ENCODE measurements around the gene TBC1D26. TPM values are rescaled to one million over a fixed set of nuclear protein-coding genes. Genes with fewer than 3 reads are reported as not detected.
"Not testable (repeated sequence)": the region's sequence is repeated elsewhere in the genome, so short reads cannot be mapped to it uniquely, and the experiment has no call there.

The TBC1D26 gene
- total RNA-seq, 2 donors from 2014 or later = 3.4 to 5.3 TPM

DNA sequence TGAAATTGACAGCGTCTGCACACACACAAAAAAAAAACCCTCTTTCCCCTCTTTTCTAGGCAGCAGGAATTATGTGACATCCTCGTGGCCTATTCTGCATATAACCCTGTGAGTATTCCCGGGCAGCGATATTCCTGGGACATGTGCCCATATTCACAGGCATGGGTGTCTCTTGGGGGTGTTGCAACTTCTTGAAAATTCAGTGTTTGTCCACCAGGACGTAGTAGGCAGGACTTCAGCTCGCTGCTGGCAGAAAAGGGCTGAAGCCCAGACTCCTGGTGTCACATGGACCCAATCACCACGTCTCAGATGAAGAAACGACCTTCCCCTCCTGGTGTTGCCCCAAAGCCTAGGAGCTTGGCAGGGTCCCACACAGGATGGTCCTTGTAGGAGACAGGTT, 8.0 kb downstream of the TBC1D26 start:
- H3K27ac Mint-ChIP-seq; H3K4me3 ChIP-seq (ENCODE audit: low read length); H3K4me1 ChIP-seq (ENCODE audit: control insufficient read depth, insufficient read depth, low read length); H3K36me3 Mint-ChIP-seq (ENCODE audit: low read depth); H3K27me3 ChIP-seq (ENCODE audit: control insufficient read depth, insufficient read depth, low read length, poor library complexity, severe bottlenecking); H3K9ac ChIP-seq (ENCODE audit: extremely low read depth, low read length, poor library complexity, severe bottlenecking); H3K4me1 Mint-ChIP-seq; H3K27ac ChIP-seq (ENCODE audit: low read depth, low read length); H3K9me3 Mint-ChIP-seq; H3K36me3 ChIP-seq (ENCODE audit: control insufficient read depth, insufficient read depth, low read length); H3K27me3 Mint-ChIP-seq (ENCODE audit: insufficient read depth); H3K9me3 ChIP-seq (ENCODE audit: control insufficient read depth, low read length); H3K4me3 Mint-ChIP-seq: not testable (repeated sequence)
- 84 to 100% methylated on average over 1 to 8 of the region's 8 CpGs for WGBS, 2 experiments (ENCODE audit: insufficient coverage in 1 of 2, insufficient read length in 1 of 2)
- DNase-seq = peak; percentile 38
- TF ChIP-seq, protein P1, sequence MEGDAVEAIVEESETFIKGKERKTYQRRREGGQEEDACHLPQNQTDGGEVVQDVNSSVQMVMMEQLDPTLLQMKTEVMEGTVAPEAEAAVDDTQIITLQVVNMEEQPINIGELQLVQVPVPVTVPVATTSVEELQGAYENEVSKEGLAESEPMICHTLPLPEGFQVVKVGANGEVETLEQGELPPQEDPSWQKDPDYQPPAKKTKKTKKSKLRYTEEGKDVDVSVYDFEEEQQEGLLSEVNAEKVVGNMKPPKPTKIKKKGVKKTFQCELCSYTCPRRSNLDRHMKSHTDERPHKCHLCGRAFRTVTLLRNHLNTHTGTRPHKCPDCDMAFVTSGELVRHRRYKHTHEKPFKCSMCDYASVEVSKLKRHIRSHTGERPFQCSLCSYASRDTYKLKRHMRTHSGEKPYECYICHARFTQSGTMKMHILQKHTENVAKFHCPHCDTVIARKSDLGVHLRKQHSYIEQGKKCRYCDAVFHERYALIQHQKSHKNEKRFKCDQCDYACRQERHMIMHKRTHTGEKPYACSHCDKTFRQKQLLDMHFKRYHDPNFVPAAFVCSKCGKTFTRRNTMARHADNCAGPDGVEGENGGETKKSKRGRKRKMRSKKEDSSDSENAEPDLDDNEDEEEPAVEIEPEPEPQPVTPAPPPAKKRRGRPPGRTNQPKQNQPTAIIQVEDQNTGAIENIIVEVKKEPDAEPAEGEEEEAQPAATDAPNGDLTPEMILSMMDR (conservative IDR thresholded peaks at IDR 0.05) = peak; percentile 37

DNA sequence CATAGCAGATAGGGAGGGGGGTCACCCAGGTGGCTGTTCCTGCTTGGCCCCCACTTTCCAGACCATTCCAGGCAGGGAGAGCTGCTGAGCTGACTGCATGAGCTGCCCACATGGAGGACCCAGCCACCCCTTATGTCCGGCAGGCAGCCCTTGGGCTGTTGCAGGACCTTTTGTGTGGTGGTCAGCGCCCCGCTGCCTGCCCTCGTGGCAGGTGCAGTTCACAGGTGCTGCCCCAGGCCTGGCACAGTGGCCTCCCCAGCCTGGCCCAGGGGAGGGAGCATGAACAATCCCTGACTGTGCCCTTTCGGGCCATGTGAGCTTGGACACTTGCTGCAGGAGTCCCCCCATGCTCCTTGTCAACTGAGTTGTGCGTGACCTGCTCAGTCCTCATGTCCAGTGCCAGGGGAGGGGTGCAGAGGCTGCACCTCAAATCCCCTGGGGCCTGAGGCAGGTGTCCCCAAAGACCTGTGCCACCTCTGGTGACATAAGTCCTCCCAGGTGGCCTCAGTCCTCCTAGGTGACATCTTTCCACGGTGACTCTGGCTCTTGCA, 8.6 kb downstream of the TBC1D26 start:
- no peaks in the 10 kb centered on the region for H3K9me3 Mint-ChIP-seq
- 94 to 100% methylated on average over 2 to 7 of the region's 7 CpGs for WGBS, 2 experiments (ENCODE audit: insufficient coverage in 1 of 2, insufficient read length in 1 of 2)
- DNase-seq = peak; percentile 38
- H3K4me1 Mint-ChIP-seq = no peaks in the 10 kb centered on the region
- no peaks in the 10 kb centered on the region for H3K9me3 ChIP-seq (ENCODE audit: control insufficient read depth, low read length)
- no peaks in the 10 kb centered on the region for H3K4me1 ChIP-seq (ENCODE audit: control insufficient read depth, insufficient read depth, low read length)
- H3K27me3 Mint-ChIP-seq (ENCODE audit: insufficient read depth) = peaks cover 3% of the 10 kb centered on the region
- no peak overlapping the region for H3K4me3 Mint-ChIP-seq
- TF ChIP-seq, protein P1 (conservative IDR thresholded peaks at IDR 0.05) = no peak
- no peaks in the 10 kb centered on the region for H3K36me3 ChIP-seq (ENCODE audit: control insufficient read depth, insufficient read depth, low read length)
- no peak overlapping the region for H3K4me3 ChIP-seq (ENCODE audit: low read length)
- H3K9ac ChIP-seq (ENCODE audit: extremely low read depth, low read length, poor library complexity, severe bottlenecking) = no peak overlapping the region
- H3K27ac Mint-ChIP-seq = no peak overlapping the region
- H3K27me3 ChIP-seq (ENCODE audit: control insufficient read depth, insufficient read depth, low read length, poor library complexity, severe bottlenecking) = no peaks in the 10 kb centered on the region
- no peaks in the 10 kb centered on the region for H3K36me3 Mint-ChIP-seq (ENCODE audit: low read depth)
- no peak overlapping the region for H3K27ac ChIP-seq (ENCODE audit: low read depth, low read length)

DNA sequence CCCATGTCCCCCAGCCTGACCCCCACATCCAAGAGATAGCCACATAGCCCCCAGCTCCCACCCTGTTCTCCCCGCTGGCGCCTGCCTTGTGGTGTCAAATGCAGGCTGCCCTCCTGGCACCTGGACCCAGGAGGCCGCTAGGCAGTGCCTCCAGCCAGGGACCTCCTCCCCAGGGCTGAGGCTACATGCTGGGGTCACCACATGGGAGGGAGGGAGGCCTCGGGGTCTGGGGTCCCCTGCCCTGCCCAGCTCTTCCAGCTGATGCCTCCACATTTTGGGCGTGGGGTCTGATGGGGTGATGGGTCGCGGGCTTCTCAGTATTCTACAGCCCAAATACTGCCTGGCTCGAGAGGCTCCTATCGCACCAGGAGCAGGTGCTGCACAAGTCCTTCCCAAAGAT, 9.5 kb downstream of the TBC1D26 start:
- Histone ChIP-seq H3K4me3 (ENCODE audit: low read length) (no peak overlapping the region), H3K36me3 (ENCODE audit: control insufficient read depth, insufficient read depth, low read length) (no peaks in the 10 kb centered on the region), H3K27me3 (ENCODE audit: control insufficient read depth, insufficient read depth, low read length, poor library complexity, severe bottlenecking) (no peaks in the 10 kb centered on the region), H3K27ac (ENCODE audit: low read depth, low read length) (no peak overlapping the region), H3K9me3 (ENCODE audit: control insufficient read depth, low read length) (no peaks in the 10 kb centered on the region), H3K9ac (ENCODE audit: extremely low read depth, low read length, poor library complexity, severe bottlenecking) (no peak overlapping the region), H3K4me1 (ENCODE audit: control insufficient read depth, insufficient read depth, low read length) (no peaks in the 10 kb centered on the region)
- TF ChIP-seq, protein P1 (conservative IDR thresholded peaks at IDR 0.05) = no peak
- WGBS, 2 experiments (ENCODE audit: insufficient coverage in 1 of 2, insufficient read length in 1 of 2) = 94 to 98% methylated on average over 8 to 9 of the region's 9 CpGs
- Mint-ChIP-seq H3K27me3 (ENCODE audit: insufficient read depth) (peaks cover 3% of the 10 kb centered on the region), H3K4me3 (no peak overlapping the region), H3K4me1 (no peaks in the 10 kb centered on the region), H3K27ac (no peak overlapping the region), H3K36me3 (ENCODE audit: low read depth) (no peaks in the 10 kb centered on the region), H3K9me3 (no peaks in the 10 kb centered on the region)
- no peak for DNase-seq
